GM19023 (cell line): ENCODE measurements around the gene IBTK.
"Not testable (repeated sequence)": the region's sequence is repeated elsewhere in the genome, so short reads cannot be mapped to it uniquely, and the experiment has no call there.

Experiments
- ATAC-seq: cut with Tn5 transposase; IDR thresholded peaks from one replicate; pipeline ENCODE4 v1.9.1; 2021; ENCODE audit warnings: mild to moderate bottlenecking, moderate library complexity; ENCODE audit not compliant: unreplicated experiment

IBTK gene

DNA sequence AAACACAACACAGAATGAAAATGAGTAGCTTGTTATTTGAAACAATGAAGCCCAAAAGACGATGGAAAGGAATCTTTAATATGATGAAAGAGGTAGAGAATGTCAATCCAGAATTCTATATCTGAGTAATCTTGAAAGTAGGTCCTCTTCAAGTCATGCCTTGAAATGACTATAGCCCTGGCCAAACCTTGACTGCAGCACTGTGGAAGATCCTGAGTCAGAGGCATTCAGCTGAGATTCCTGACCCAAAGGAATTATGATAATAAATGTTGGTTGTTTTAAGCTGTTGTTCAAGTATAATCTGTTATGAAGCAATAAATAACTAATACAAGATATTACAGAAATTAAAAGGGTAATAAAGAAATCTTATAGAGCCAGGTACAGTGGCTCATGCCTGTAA, 64.8 kb downstream of the IBTK start:
- ATAC-seq, result no peak

DNA sequence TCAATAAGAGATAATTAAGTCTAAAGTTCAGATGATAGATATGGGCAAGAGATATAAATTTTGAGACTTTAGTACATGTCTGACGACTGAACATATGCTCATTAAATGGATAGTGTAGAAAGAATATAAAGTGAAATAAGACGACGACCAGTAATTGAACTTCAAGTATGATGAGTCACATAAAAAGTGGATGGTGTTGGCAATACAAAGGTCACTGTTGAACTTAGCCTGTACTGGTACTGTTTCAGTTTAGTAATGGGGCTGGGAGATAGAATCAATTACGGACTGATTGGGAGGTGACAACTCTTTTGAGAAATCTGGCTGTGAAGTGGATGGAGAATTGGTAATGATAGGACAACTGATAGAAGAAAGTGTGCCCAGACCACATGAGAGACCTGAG, 68.1 kb downstream of the IBTK start:
- ATAC-seq, result no peak

DNA sequence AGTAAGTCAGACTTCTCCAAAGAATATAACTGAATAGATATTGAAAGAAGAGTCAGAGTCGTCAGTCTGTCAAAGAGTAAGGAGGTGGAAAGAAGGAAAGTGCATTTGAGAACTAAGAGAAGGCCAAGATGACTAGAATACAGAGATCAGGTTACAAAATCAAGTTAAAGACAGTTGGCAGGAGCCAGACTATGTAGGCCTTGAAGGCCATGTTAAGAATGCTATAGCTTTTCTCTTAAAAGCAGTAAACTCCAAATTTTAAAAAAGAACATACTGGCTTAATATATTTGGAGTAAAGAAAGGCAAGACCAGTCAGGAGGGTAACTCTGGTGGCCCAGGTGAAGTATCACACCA, 68.8 kb downstream of the IBTK start:
- no peak for ATAC-seq

- no peak for ATAC-seq
Measured at GRCh38 chr6:82178077-82178758, 69.3 kb downstream of the IBTK start.

DNA sequence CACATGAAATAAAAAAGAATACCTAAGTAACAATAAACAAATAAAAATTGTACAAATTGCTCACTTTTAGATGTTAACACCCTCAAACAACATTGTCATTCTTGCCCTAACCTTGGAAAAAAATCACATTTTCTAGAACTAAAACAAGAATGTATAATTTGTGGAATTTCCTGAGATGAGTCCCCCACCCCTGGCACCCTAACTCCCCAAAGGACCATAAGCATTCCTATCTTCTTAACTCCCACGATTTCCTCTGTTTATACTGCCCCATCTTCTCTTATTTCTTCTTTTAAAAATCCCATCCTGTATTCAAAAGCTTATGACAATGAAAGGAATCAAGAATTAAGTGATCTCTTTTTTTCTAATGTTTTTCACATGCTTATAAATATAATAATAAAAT, 70.9 kb downstream of the IBTK start:
- no peak for ATAC-seq

- no peak for ATAC-seq
Measured at GRCh38 chr6:82172594-82172993, 75.0 kb downstream of the IBTK start.

DNA sequence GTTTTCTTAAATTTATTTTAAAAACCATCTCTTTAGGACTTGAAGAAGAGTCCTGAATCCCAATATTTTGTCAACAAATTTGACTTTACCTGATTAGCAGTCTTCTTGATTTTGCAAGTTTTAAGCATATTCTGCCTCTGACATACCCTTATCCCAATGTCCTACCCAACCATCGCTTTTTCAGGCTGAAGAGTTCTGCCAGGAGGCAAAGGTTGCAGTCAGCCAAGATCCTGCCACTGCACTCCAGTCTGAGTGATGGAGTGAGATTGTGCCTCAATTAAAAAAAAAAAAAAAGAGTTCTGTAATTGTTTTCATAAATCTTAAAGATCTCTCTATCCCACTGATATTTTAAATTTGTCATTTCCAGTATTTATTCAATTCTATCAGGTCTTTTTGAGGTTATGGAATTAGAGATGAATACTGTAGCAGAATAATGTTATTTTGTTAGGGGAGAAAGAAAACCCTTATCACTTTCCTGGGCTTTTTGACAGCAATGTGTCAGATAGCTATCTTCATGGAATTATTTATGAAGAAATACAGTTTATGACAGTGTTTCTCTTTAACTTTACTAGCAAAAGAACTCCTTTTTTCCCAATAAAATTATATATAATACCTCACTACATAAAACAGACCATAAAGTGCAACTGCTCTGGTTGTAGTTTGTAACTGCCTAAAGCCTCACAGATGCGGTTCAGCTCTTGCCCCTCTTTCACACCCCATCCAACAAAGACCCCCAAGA, 78.2 kb downstream of the IBTK start:
- no peak for ATAC-seq

DNA sequence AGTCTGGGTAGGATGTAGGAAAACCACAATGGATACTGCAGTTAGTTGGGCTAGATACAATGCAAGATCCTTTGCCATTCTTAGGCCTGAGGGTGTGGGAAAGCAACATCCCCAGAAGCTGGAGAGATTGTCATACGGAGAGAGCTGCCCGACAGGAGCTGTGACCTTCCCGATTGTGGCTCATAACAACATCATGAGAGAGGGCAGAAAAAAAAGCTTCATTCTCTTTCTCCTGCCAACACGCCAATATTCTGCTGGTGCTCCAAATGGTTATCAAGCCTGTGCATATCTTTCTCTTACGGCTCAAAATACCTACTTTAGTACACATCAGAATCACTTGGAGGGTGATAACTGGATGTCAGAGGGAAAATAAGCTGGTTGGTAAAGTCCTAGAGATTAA, 81.1 kb downstream of the IBTK start:
- no peak for ATAC-seq

DNA sequence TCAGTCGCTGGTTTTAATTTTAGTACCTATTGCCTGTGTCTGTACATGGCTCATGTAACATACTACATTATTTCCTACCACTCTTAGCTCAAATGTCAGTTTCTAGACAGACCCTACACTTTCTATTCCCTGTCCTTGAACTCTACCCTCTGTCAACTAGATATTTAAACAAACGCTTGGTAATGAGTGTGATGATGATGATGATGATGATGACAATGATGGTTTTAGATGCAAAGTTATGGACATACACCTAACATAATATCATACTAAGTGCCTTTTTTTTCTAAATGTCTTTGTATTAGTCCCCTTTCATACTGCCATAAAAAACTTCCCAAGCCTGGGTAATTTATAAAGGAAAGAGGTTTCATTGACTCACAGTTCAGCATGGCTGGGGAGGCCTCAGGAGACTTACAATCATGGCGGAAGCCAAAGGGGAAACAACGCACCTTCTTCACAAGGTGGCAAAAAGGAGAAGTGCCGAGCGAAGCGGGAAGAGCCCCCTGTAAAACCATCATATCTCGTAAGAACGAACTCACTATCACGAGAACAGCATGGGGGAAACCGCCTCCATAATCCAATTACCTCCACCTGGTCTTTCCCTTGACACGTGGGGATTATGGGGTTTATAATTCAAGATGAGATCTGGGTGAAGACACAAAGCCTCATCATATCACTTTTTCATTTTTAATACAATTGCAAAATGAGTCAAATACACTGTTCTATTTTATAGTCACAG, 87.1 kb downstream of the IBTK start:
- no peak for ATAC-seq

DNA sequence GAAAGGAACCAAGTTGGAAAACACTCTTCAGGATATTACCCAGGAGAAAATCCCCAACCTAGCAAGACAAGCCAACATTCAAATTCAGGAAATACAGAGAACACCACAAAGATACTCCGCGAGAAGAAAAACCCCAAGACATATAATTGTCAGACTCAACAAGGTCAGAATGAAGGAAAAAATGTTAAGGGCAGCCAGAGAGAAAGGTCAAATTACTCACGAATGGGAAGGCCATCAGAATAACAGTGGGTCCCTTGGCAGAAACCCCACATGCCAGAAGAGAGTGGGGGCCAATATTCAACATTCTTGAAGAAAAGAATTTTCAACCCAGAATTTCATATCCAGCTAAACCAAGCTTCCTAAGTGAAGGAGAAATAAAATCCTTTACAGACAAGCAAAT, 94.8 kb downstream of the IBTK start:
- ATAC-seq, result not testable (repeated sequence)

DNA sequence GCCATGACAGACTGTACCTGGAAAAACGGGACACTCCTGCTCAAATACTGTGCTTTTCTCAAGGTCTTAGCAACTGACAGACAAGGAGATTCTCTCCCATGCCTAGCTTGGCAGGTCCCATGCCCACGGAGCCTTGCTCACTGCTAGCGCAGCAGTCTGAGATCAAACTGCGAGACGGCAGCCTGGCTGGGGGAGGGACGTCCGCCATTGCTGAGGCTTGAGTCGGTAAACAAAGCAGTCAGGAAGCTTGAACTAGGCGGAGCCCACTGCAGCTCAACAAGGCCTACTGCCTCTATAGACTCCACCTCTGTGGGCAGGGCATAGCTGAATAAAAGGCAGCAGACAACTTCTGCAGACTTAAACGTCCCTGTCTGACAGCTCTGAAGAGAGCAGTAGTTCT, 96.4 kb downstream of the IBTK start:
- not testable (repeated sequence) for ATAC-seq

GRCh38 chr6:82145926-82146452, 101.6 kb downstream of the IBTK start:
- no peak for ATAC-seq

GRCh38 chr6:82144852-82145340, 102.6 kb downstream of the IBTK start:
- ATAC-seq, result no peak

DNA sequence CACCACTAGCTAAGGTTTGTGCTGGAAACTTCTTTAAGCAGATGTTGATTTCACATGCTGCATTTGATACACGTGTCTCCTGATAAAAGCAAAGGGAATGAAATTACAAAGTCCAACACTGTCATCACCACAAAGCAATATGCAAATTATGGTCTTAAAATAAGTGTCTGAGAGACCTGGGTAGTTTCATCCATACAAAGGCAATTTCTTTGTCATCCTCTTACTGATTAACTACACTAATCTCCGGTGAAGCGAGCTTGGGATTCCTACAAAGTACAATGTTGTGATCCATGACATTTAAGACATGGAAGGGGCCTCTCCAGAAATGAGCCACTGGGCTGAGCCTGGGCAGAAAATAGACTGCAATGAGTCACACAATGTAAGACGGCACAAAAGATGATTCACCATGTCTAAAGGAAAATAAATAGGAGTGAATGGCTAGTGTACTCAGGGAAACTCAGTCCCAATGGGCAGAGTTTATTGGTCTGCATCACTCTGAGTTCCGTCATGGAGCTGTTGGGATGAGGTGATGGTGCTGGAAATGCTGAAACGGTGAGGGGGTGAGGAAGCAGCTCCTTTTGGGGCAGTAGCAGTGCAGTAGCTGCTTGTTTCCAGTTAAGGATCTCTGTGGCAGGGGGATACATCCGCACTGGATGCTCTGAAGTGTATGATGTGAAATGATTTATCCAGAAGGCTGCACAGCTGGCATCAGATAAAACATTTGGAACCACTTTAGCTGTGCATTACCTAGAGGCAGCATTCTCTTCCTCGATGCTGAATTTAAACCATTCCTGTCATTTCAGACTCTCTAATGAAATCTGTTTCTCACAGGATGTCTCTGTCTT, 103.3 kb downstream of the IBTK start:
- peak; percentile 78 for ATAC-seq

DNA sequence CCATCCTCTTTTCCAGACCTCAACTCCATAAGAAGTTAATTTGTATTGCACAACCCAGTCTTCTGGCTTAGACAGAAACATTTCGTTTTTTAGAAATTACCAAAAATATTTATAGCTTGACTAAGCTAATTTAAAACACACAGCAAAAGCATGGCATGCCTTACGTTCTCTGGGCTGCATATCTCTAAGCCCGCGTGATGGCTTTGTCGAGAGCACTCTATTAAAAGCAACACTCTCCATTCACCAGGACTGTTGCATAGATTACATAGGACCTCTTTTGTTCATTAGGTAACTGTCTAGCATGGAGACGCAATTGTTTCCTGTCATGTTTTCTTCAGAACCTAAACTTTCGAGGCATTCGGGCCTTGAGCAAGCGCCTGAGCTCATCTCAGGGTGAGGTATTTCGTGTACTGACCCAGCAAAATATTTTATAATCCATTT, 104.5 kb downstream of the IBTK start:
- ATAC-seq, result no peak

- ATAC-seq, result no peak
Measured at GRCh38 chr6:82142524-82142923, 105.0 kb downstream of the IBTK start.

DNA sequence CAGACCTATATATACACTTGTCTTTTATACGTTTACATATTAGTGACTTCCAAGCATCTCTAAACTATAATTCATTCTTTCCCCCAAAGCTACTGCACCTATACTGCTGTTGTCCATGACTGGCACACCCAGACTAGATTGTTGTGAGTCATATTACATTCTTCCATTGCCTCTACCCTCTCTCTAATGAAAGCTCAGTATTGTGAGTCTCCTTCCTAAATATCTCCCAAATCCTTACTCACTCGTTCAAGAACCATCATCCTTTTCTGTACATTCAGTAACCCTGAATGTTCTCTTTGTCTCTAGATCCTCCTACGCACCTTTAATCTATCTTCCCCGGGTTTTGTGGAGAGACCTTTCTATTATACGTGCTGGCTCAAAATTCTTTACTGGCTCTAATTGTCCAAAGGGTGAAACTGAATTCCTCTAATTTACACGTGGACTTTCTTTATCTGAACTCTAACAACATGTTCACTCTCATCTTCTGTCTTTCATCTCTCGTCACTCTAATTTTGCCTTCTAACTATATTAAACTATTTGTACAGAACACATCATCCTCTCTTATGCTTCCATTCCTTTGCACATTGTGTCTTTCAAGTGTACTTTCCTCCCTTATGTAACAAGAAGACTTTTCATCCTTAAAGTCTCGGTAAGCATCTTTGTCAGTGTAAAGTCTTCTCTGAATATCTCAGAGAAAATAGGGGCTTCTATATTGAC, 109.3 kb downstream of the IBTK start:
- ATAC-seq, result no peak

- no peak for ATAC-seq
Measured at GRCh38 chr6:82131441-82131840, 116.1 kb downstream of the IBTK start.

- no peak for ATAC-seq
Measured at GRCh38 chr6:82129797-82130196, 117.7 kb downstream of the IBTK start.

- ATAC-seq, result not testable (repeated sequence)
Measured at GRCh38 chr6:82128973-82129372, 118.6 kb downstream of the IBTK start.
